Fibroblast of lung (primary cell): ENCODE data around the gene EIF2D. TPM values are rescaled to one million over a fixed set of nuclear protein-coding genes. Genes with fewer than 3 reads are reported as not detected.
A peak's percentile ranks its signal among the peaks of the same experiment; 100 is the strongest.

ENCODE experiments used
- DNase-seq, 2 donors: peaks; one replicate each; pipeline versions ENCODE4 v3.0.0 to v3.0.0-alpha.2; 2010; ENCODE audit warnings: low read depth in 2 of 2
- H2AFZ ChIP-seq: 2 replicates; pipeline ENCODE4 v1.5.1; 2012; ENCODE audit warnings: low read length, control low read depth, inconsistent platforms
- H3K27ac ChIP-seq: 2 replicates; pipeline ENCODE4 v1.5.1; 2011; ENCODE audit warnings: low read length, control low read depth; ENCODE audit not compliant: insufficient read depth
- H3K27me3 ChIP-seq: 2 replicates; pipeline ENCODE4 v1.5.1; 2011; ENCODE audit warnings: mild to moderate bottlenecking, low read length; ENCODE audit not compliant: control insufficient read depth, insufficient read depth
- H3K36me3 ChIP-seq: 2 replicates; pipeline ENCODE4 v1.5.1; 2011; ENCODE audit warnings: low read length; ENCODE audit not compliant: control insufficient read depth, insufficient read depth
- H3K4me1 ChIP-seq: 2 replicates; pipeline ENCODE4 v1.5.1; 2011; ENCODE audit warnings: low read length; ENCODE audit not compliant: control insufficient read depth, insufficient read depth; ENCODE audit errors: extremely low read depth
- H3K4me2 ChIP-seq: 2 replicates; pipeline ENCODE4 v1.5.1; 2011; ENCODE audit warnings: low read length, control low read depth; ENCODE audit not compliant: insufficient read depth; ENCODE audit errors: extremely low read depth
- H3K4me3 ChIP-seq, 4 experiments: fragments of 200-600 bp in 1 of 4; sonication (generic) in 1 of 4; replicated peaks in 1 of 4; 2 replicates each; pipeline ENCODE4 v1.5.1; 2011 to 2016; ENCODE audit warnings: low read length in 4 of 4, low read depth in 3 of 4, mild to moderate bottlenecking in 3 of 4, control low read depth in 2 of 4, inconsistent platforms in 1 of 4, mixed read lengths in 1 of 4; ENCODE audit not compliant: insufficient read depth in 1 of 4; ENCODE audit errors: control extremely low read depth in 1 of 4
- H3K79me2 ChIP-seq: 2 replicates; pipeline ENCODE4 v1.5.1; 2012; ENCODE audit warnings: mild to moderate bottlenecking, low read length, inconsistent platforms; ENCODE audit not compliant: control insufficient read depth, insufficient read depth
- H3K9ac ChIP-seq: 2 replicates; pipeline ENCODE4 v1.5.1; 2011; ENCODE audit warnings: mild to moderate bottlenecking, low read length, control low read depth; ENCODE audit not compliant: insufficient read depth
- H3K9me3 ChIP-seq: 2 replicates; pipeline ENCODE4 v1.5.1; 2012; ENCODE audit warnings: low read depth, low read length; ENCODE audit not compliant: control insufficient read depth, insufficient read depth
- H4K20me1 ChIP-seq: 2 replicates; pipeline ENCODE4 v1.5.1; 2011; ENCODE audit warnings: low read length; ENCODE audit not compliant: control insufficient read depth, insufficient read depth; ENCODE audit errors: extremely low read depth
- CTCF ChIP-seq, 2 donors: IDR thresholded peaks in 1 of 2; conservative IDR thresholded peaks in 1 of 2; 1 replicate in 1 of 2; 2 replicates in 1 of 2; pipeline ENCODE4 v1.5.1; 2011 to 2012; ENCODE audit warnings: low read length in 2 of 2, control low read depth in 1 of 2, inconsistent platforms in 1 of 2, low read depth in 1 of 2, mild to moderate bottlenecking in 1 of 2
- EZH2 ChIP-seq: IDR thresholded peaks from 2 replicates; pipeline ENCODE4 v1.5.1; 2012; ENCODE audit warnings: low read length, control low read depth, mild to moderate bottlenecking; ENCODE audit errors: missing control alignments
- polyA plus RNA-seq, 2 donors: library from polyadenylated mRNA; depleted of rRNA in 1 of 2; stranded (reverse) in 1 of 2; unstranded in 1 of 2; fragments of >200 nt; gene quantifications; 2 replicates each; pipeline ENCODE4 v1.2.1, GENCODE V29; 2011 to 2012; ENCODE audit warnings: missing spikeins in 1 of 2
- total RNA-seq: library from RNA; depleted of rRNA; stranded (reverse); fragments of >200 nt; gene quantifications from 2 replicates; pipeline ENCODE4 v1.2.1, GENCODE V29; 2014

Gene EIF2D
- total and polyA plus RNA-seq, 2 donors (not counting 1 experiment from before 2014, with no cell fraction given), result 53.0 to 59.8 TPM

- Histone ChIP-seq H2AFZ (no peak overlapping the region), H3K27me3 (no peaks in the 10 kb centered on the region), H3K27ac (no peak overlapping the region), H3K4me1 (peaks cover 13% of the 10 kb centered on the region), H3K79me2 (peaks cover 18% of the 10 kb centered on the region), H3K36me3 (no peaks in the 10 kb centered on the region), H4K20me1 (no peaks in the 10 kb centered on the region), H3K4me2 (peak overlapping the region; percentile 5), H3K4me3 (peak overlapping the region in 2 of 4 experiments; percentile 87 to 94), H3K9me3 (no peaks in the 10 kb centered on the region), H3K9ac (no peak overlapping the region)
- DNase-seq, result no peak
- TF ChIP-seq CTCF (conservative IDR thresholded peaks at IDR 0.05 in 1 of 2, IDR thresholded peaks at IDR 0.05 in 1 of 2; ENCODE audit: low read depth in 1 of 2, low read length in 2 of 2), result no peak
- TF ChIP-seq EZH2, result no peak
Observed at GRCh38 chr1:206637605-206638004, 25.3 kb upstream of the EIF2D start.

DNA sequence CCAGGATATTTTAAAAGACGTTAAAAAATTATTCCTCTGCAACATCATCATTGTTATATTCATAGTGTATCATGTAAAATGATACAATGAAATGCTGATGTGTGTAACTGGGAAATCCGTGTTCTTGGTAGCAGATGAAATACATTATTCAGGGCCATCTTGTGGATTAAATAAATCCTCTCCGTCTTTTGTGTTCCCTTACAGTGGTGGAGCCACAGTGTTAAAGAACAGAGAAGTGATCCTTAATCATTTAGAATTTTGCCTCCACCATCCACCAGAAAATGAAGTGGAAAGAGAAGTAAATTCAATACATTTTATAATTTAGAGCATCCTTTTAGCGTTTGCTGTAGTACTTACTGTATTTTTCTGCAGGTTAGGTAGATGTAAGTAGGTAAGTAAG is 24.4 kb upstream of the EIF2D start:
- H3K4me1 ChIP-seq, result peaks cover 13% of the 10 kb centered on the region
- no peaks in the 10 kb centered on the region for H3K9me3 ChIP-seq
- H2AFZ ChIP-seq, result no peak overlapping the region
- no peaks in the 10 kb centered on the region for H3K36me3 ChIP-seq
- peaks cover 18% of the 10 kb centered on the region for H3K79me2 ChIP-seq
- no peak for DNase-seq
- no peaks in the 10 kb centered on the region for H3K27me3 ChIP-seq
- H3K4me3 ChIP-seq, result peak overlapping the region; percentile 79 to 94 (median 84)
- TF ChIP-seq CTCF (conservative IDR thresholded peaks at IDR 0.05 in 1 of 2, IDR thresholded peaks at IDR 0.05 in 1 of 2; ENCODE audit: low read depth in 1 of 2, low read length in 2 of 2) (no peak), EZH2 (no peak)
- peak overlapping the region; percentile 84 for H3K4me2 ChIP-seq
- no peak overlapping the region for H3K9ac ChIP-seq
- peak overlapping the region; percentile 1 for H3K27ac ChIP-seq
- H4K20me1 ChIP-seq, result no peaks in the 10 kb centered on the region

- H3K9ac ChIP-seq, result peak overlapping the region; percentile 93
- peak overlapping the region; percentile 84 for H3K4me2 ChIP-seq
- no peak for TF ChIP-seq CTCF (conservative IDR thresholded peaks at IDR 0.05 in 1 of 2, IDR thresholded peaks at IDR 0.05 in 1 of 2; ENCODE audit: low read depth in 1 of 2, low read length in 2 of 2)
- no peak for TF ChIP-seq EZH2
- peaks cover 16% of the 10 kb centered on the region for H3K4me1 ChIP-seq
- H3K27ac ChIP-seq, result peak overlapping the region; percentile 89
- DNase-seq, result no peak
- H2AFZ ChIP-seq, result no peak overlapping the region
- H3K4me3 ChIP-seq, result peak overlapping the region; percentile 79 to 94 (median 84)
- H4K20me1 ChIP-seq, result no peaks in the 10 kb centered on the region
- no peaks in the 10 kb centered on the region for H3K27me3 ChIP-seq
- H3K79me2 ChIP-seq, result peaks cover 18% of the 10 kb centered on the region
- H3K9me3 ChIP-seq, result no peaks in the 10 kb centered on the region
- no peaks in the 10 kb centered on the region for H3K36me3 ChIP-seq
Observed at GRCh38 chr1:206635978-206636345, 23.7 kb upstream of the EIF2D start.
